CD4-positive, alpha-beta T cell treated with Interleukin-15 for 1 hour (primary cell): ENCODE measurements around the gene TRANK1.

Experiments used
- DNase-seq: peaks from one replicate; pipeline ENCODE4 v3.0.0-alpha.2; 2020

The TRANK1 gene

GRCh38 chr3:36786921-36787890 is 157.6 kb downstream of the TRANK1 start:
- peak; percentile 39 for DNase-seq

- DNase-seq: no peak
These were observed 160.7 kb downstream of the TRANK1 start for GRCh38 chr3:36784138-36784635.

GRCh38 chr3:36777424-36778218 is 167.2 kb downstream of the TRANK1 start:
- DNase-seq: no peak
